NCI-H82 (cell line): ENCODE measurements around the gene PIP5K1B.
A peak's percentile ranks its signal among the peaks of the same experiment; 100 is the strongest.

Experiments
- DNase-seq: peaks from one replicate; lab custom pipeline; 2025; lab: John Stamatoyannopoulos, UW

PIP5K1B gene

DNA sequence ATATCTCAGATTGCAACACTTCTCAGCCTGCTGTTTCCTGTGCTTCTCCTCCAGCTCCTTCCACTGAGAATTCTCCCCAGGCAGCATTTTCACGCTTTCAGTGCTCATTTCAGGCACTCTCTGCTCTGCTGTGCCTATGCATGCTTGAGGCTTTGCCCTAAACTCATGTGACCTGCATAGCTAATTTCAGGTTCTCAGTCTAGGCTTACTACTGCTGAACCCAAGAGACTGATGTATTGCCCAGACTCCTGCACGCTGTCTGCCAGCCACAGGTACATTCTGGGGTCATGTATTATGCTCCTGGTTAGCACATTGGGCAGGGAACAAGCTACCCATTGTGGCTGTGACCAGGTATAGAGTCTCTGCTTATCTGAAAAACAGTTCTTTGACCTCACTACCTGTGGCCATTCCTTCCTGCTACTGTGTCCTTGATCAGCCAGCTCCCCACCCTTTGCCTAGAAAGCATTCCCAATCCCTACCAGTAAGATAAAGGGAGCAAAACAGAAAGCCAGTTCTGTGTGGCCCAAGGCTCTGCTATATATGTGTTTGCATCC is 34.7 kb downstream of the PIP5K1B start:
- DNase-seq, result no peak

DNA sequence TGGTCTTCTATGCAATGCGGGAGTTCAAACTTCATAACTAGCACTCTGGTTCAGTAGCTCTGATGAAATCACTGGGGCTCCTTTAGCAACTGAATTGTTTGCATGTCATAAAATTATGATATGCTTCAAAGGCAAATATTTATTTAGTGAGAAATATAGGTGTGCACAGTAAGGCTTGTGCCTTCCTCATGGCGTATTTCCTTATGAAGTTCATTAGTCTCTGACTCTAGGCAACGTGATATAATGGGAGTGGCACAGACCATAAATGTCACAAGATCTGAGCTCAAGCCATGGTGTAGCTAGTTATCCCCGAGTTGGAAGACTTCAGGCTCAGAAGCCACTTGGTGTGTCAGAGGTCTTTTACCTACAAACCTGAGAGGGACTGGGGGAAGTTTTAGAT is 35.5 kb downstream of the PIP5K1B start:
- DNase-seq, result no peak

DNA sequence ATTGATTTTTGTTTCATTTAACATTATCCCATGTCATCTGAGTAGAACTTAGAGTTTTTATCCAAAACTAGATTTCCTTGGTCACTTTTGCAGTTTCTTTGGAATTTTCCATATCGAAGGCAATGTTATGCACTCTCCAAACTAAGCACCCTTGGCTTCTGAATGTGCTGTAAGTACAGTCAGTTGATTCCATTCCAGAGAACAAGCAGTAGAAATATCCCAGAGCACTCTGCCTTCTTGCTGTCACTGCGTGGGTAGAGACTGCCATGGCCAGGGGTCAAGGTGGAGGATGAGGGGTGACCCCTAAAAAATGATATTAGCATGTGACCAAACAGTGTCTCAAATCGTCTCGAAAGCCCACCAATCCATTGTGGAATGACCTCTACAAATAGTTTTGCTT is 36.2 kb downstream of the PIP5K1B start:
- no peak for DNase-seq

DNA sequence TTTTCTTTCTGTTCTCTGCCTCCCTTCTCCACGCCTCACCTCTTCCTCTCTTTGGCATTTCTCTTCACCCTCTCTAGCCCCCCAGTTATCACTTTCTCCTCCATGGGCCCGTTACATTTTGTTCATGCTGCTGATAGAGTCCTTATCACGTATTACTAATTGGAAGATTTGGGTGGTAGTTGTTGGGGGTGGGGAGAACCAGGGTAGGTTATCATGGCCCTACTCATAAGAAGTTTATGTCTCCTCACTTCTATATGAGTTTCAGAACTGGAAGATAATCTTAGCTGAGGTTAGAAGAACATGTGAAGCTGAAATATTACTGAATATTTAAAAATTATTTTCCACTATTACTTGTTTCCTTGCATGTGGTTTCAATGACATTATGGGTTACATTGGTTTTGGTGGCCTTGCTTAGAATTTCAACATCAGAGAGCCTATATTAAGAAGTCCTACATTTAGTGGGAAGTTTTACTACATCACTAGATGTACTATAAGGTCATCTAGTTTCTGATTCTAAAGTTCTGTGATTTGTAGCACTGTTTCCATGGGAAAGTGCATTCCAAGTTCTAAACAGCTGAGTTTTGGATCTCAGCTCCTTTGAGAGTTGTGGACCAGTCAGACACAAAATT is 36.8 kb downstream of the PIP5K1B start:
- DNase-seq, result no peak

DNA sequence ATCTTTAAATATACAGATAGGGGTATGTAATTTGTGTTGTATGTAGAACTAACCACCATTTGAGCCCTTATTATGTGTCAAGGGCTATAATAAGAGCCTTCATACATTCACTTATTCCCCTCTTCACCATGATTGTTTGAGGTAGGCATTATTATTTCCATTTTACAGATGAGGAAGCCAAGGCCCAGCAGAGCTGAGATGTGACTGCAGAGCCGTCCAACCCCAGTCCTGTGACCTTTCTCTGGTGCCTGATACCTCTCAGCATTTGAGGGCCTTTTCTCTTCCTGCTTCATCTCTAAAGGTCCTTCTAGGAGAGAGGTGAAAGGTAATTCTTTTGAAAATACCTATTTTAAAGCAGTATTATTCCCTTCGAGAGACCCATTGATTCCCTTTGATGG is 37.3 kb downstream of the PIP5K1B start:
- no peak for DNase-seq

- DNase-seq, result no peak
Measured at GRCh38 chr9:68744426-68744825, 39.4 kb downstream of the PIP5K1B start.

GRCh38 chr9:68746525-68746924 is 41.5 kb downstream of the PIP5K1B start:
- no peak for DNase-seq

DNA sequence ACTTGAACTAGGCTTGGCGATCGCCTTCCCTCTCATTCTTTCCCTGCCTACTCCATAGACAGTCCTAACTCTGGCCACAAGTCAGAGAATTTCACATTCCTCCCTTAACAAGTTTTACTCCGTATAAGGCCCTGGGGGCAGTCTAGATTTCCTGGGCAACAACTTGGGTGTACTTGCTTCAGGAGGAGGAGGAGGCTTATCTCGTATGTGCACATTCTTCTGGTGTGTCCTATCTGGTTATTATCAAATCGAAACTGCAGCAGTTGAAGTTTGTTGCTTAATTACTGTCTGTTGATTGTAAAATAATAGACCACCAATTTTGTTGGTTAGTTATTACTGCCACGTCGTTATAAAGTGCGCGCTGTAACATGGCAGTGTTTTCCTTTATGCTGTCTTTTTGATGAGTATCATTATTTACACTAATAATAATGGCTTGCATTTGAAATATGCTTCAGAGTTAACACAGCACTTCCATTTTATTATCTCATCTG is 42.0 kb downstream of the PIP5K1B start:
- no peak for DNase-seq

DNA sequence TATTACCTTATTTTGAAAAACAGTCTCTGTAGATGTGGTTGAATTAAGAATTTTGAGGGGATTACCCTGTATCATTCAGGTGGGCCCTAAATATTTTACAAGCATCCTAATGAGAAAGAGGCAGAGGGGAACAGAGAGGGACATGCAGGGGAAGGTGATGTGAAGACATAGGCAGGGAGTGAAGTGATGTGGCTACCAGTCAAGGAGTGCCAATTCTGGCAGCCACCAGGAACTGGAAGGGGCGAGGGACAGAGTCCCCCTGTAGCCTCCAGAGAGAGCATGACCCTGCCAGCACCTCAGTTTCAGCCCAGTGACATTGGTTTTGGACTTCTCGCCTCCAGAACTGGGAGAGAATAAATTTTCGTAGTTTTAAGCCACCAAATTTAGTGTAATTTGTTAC is 44.1 kb downstream of the PIP5K1B start:
- DNase-seq, result no peak

DNA sequence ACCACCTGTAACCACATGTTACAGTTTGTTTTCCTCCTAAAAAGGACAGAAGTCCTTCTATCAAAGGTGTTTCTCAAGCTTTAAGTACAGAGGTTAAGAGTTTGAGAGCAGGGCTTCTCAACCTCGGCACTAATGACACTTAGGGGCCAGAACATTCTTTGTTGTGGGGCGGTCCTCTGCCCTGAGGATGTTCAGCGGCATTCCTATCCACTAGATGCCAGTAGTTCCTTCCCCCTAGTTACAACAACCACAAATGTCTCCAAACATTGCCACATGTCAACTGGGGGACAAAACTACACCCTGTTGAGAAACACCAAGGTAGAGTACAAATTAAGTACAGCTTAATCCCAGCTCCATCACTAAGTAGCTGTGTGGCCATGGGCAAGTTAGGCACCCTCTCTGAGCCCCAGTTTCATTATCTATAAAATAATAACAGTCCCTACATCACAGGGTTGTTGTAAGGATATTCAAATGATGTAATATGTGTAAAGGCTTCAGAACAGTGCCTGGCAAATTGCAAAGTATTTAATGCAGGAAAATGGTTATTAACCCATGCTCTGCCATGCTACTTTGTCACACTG is 44.6 kb downstream of the PIP5K1B start:
- no peak for DNase-seq

- no peak for DNase-seq
Measured at GRCh38 chr9:68750255-68750654, 45.2 kb downstream of the PIP5K1B start.

DNA sequence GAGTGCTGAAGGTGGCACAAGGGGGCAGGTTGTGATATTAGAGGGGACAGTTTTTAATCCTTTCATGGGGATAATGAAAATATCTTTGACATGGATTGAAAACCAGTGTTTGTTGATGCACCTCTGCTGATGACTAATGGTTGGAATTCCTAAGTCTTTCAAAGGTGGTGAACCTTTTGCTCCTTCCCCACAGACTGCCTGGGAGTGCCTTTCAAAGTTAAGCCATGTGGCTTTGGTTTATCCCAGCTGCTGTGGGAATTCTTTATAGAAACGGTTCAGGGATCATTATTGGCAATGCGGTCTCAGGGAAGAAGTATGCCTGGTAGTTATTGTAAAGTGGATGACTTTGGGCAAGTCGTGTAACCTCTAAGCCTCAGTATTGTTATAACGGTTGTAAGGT is 45.7 kb downstream of the PIP5K1B start:
- DNase-seq, result peak; percentile 44

GRCh38 chr9:68751556-68751955 is 46.5 kb downstream of the PIP5K1B start:
- no peak for DNase-seq

- no peak for DNase-seq
Measured at GRCh38 chr9:68755051-68755450, 50.0 kb downstream of the PIP5K1B start.

GRCh38 chr9:68755752-68756151 is 50.7 kb downstream of the PIP5K1B start:
- DNase-seq, result no peak

DNA sequence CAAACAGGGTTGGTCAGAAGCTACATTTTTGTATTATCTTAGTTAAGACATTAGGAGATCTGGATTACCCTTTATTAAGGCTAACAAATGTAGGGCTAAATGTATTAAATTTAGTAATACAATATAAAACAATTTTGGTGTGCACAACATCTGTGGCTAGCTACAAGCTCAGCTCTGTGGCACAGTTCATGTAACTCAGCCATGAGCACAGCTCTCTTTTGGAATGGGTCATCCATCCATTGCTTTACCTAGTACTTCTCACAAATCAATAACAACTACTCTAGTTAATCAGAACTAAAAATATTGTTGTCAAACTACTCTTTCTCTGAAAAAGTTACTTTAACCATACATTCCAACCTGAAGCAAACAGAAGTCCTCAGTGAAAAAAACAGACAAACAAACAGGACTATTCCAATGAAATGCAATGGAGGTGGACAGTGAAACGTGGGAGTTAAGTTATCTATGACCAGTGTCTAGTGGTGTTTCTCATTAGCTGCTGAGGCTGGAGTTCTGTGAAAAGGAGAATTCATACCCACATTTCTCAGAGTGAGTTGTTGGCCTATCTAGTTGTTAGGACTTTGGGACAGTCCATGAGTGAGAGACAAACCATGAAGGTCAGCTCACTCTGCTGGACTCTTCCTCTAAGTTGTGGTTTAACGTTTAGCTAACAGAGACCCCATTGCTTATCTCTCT is 55.1 kb downstream of the PIP5K1B start:
- no peak for DNase-seq

DNA sequence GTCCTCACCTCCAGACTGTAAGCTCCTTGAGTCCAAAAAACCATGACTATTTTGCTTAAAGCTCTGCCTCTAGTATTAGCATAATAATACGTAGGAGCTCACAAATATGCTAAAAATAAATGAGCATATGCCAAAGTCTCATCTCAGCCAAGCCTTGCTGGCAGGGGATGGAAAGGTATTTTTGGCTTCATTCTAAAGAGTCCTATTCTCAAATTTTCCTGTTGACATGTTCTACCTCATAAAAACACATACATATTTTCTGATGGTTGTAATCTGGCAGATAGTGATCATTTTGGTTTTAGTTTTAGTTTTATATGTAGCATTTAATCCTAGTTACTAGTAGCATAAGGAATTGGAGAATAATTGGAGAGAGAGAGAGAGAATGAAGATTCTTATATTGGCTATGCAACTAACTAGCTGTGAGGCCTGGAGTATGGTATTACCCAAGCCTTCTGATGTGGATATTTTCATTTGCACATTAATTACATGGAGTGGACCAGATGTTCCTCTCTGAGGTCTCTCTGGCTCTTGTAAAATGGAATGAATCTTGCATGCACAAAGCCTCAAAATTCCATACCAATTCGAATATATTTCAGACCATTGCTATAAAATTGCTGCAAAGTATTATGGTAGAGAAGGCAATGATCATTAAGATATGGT is 55.8 kb downstream of the PIP5K1B start:
- no peak for DNase-seq

DNA sequence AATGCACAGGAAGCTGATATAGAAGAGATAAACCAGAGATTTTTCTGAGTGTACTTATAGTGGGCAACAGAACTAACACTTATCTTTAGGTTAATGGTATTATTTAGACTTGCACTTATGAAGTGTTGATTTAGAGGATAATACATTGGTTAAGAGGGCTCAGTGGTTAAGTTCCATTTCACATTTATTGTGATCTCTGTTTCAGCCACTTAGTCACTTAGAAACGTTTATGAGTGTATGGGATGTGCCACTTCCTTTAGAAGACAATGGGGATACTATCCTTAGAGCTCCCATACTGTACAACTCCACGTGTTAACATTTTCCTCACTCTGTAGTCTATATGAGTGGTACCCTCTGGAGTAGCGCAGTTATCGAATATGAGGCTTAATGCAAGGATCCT is 57.5 kb downstream of the PIP5K1B start:
- DNase-seq, result no peak

DNA sequence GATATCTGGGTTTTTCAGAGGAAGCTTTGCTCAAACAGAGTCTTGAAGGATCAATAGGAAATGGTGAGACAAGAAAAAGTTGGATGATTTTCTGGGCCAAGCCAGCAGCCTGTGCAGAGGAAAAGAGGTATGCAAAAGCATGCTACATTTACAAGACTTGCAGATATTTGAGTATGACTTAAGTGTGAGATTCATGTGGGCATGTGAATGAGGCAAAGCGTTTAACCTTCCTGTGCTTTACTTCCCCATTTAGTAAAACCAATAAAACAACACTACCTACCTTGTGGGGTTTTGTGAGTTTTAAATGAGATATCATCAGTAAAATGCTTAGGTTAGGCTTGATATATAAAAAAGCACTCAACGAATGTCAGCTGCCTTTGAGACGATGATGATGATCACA is 58.1 kb downstream of the PIP5K1B start:
- DNase-seq, result no peak

GRCh38 chr9:68768619-68769018 is 63.6 kb downstream of the PIP5K1B start:
- no peak for DNase-seq

DNA sequence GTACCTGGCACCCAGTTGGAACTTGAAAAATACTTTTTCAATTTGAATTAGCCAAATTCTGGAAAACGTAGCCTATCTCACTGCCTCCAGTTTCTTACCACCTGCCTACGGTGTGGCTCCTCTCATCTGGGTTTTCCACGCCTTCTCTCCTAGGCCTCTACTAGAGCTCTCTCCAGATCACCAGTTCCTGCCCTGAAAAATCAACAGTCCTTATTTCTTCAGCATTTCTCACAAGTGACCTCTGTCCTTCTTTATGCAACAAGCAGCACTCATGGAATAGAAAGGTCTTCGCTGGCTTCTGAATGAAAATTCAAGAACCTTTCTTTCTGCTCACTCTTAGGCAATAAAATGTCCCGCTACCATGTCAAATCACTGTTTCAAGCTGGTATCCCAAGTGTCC is 64.8 kb downstream of the PIP5K1B start:
- DNase-seq, result no peak

DNA sequence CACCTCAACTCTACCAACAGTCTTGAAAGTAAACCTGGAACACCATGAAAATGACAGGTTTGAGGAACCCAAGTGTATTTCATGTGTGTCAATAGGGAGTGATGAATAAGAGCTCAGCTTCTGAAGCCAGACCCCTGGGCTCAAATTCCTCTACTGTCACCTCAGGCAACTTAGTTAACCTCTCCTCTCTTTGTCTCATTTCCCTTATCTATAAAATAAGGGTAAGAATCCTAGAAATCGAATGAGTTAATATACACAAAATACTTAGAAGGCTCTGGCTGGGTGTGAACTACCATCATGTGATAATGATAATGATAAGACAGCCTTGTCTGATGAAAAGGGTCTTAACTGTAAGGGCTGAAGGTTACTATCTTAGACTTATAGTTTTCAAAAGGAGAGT is 66.3 kb downstream of the PIP5K1B start:
- no peak for DNase-seq
